HUES64 (cell line): ENCODE measurements around the gene SLC34A1.

Experiments used
- H3K27ac ChIP-seq: 2 replicates; pipeline ENCODE4 v1.7.0; 2013; ENCODE audit warnings: low read depth, low read length, inconsistent platforms
- H3K27me3 ChIP-seq: 2 replicates; pipeline ENCODE4 v1.6.1; 2013; ENCODE audit warnings: mild to moderate bottlenecking, low read length; ENCODE audit not compliant: insufficient read depth
- H3K36me3 ChIP-seq: 2 replicates; pipeline ENCODE4 v1.6.1; 2013; ENCODE audit warnings: mild to moderate bottlenecking, low read length; ENCODE audit not compliant: insufficient read depth
- H3K4me1 ChIP-seq: 2 replicates; pipeline ENCODE4 v1.6.1; 2013; ENCODE audit warnings: mild to moderate bottlenecking, low read length, moderate library complexity; ENCODE audit not compliant: insufficient read depth
- H3K4me3 ChIP-seq: 2 replicates; pipeline ENCODE4 v1.5.1; 2013; ENCODE audit warnings: mild to moderate bottlenecking, low read length, moderate library complexity
- H3K9ac ChIP-seq: 2 replicates; pipeline ENCODE4 v1.6.1; 2013; ENCODE audit warnings: mild to moderate bottlenecking, low read depth, low read length
- H3K9me3 ChIP-seq: 2 replicates; pipeline ENCODE4 v1.6.1; 2013; ENCODE audit warnings: low read depth, low read length; ENCODE audit not compliant: insufficient read depth
- WGBS: fragments of 150-250, 120-280 bp; methylation state at CpG from one replicate; pipeline ENCODE4 v1.1.7; 2013; ENCODE audit warnings: missing lambda C conversion rate; 5-methylcytosine and 5-hydroxymethylcytosine counted together

Gene SLC34A1

GRCh38 chr5:177429248-177430040 lies 45.2 kb downstream of the SLC34A1 start:
- no peak overlapping the region for H3K9ac ChIP-seq
- peaks cover 15% of the 10 kb centered on the region for H3K4me1 ChIP-seq

GRCh38 chr5:177430140-177430951 lies 46.1 kb downstream of the SLC34A1 start:
- Histone ChIP-seq H3K27ac (no peak overlapping the region), H3K9me3 (no peaks in the 10 kb centered on the region), H3K27me3 (no peaks in the 10 kb centered on the region), H3K4me1 (peaks cover 13% of the 10 kb centered on the region), H3K9ac (no peak overlapping the region), H3K36me3 (peaks cover 42% of the 10 kb centered on the region), H3K4me3 (no peak overlapping the region)
- WGBS: 93% methylated on average over 26 of the region's 26 CpGs

More at GRCh38 chr5:177429248-177430040, 45.2 kb downstream of the SLC34A1 start:
- Histone ChIP-seq H3K27ac (no peak overlapping the region), H3K36me3 (peaks cover 34% of the 10 kb centered on the region), H3K9me3 (no peaks in the 10 kb centered on the region), H3K4me3 (no peak overlapping the region), H3K27me3 (no peaks in the 10 kb centered on the region)
- 85% methylated on average over 6 of the region's 6 CpGs for WGBS

- no peak overlapping the region for H3K9ac ChIP-seq
- no peak overlapping the region for H3K27ac ChIP-seq
- peaks cover 46% of the 10 kb centered on the region for H3K36me3 ChIP-seq
- H3K4me1 ChIP-seq: peaks cover 11% of the 10 kb centered on the region
- H3K27me3 ChIP-seq: no peaks in the 10 kb centered on the region
- 91% methylated on average over 7 of the region's 7 CpGs for WGBS
- no peak overlapping the region for H3K4me3 ChIP-seq
- H3K9me3 ChIP-seq: no peaks in the 10 kb centered on the region
These were observed 46.7 kb downstream of the SLC34A1 start for GRCh38 chr5:177430972-177431316.

- H3K9ac ChIP-seq: no peak overlapping the region
- no peak overlapping the region for H3K4me3 ChIP-seq
- H3K27ac ChIP-seq: no peak overlapping the region
- WGBS: 95% methylated on average over 29 of the region's 29 CpGs
- peaks cover 49% of the 10 kb centered on the region for H3K36me3 ChIP-seq
- H3K27me3 ChIP-seq: no peaks in the 10 kb centered on the region
- H3K4me1 ChIP-seq: peaks cover 11% of the 10 kb centered on the region
- H3K9me3 ChIP-seq: no peaks in the 10 kb centered on the region
These were observed 47.3 kb downstream of the SLC34A1 start for GRCh38 chr5:177431317-177432142.

- Histone ChIP-seq H3K36me3 (peaks cover 51% of the 10 kb centered on the region), H3K9me3 (no peaks in the 10 kb centered on the region), H3K4me3 (no peak overlapping the region), H3K27me3 (no peaks in the 10 kb centered on the region), H3K4me1 (peaks cover 9% of the 10 kb centered on the region), H3K9ac (no peak overlapping the region), H3K27ac (no peak overlapping the region)
- 95% methylated on average over 18 of the region's 18 CpGs for WGBS
These were observed 48.1 kb downstream of the SLC34A1 start for GRCh38 chr5:177432143-177432838.

GRCh38 chr5:177432839-177433657 lies 48.8 kb downstream of the SLC34A1 start:
- Histone ChIP-seq H3K27ac (no peak overlapping the region), H3K36me3 (peaks cover 57% of the 10 kb centered on the region), H3K4me3 (no peak overlapping the region), H3K9ac (no peak overlapping the region), H3K4me1 (peaks cover under 1% of the 10 kb centered on the region; the same call in 1 of the 2 replicates), H3K9me3 (no peaks in the 10 kb centered on the region), H3K27me3 (no peaks in the 10 kb centered on the region)
- WGBS: 92% methylated on average over 25 of the region's 25 CpGs

GRCh38 chr5:177433658-177434217 lies 49.5 kb downstream of the SLC34A1 start:
- H3K27ac ChIP-seq: no peak overlapping the region
- H3K4me3 ChIP-seq: no peak overlapping the region
- H3K27me3 ChIP-seq: no peaks in the 10 kb centered on the region
- H3K4me1 ChIP-seq: no peaks in the 10 kb centered on the region; the same call in 1 of the 2 replicates
- no peak overlapping the region for H3K9ac ChIP-seq
- no peaks in the 10 kb centered on the region for H3K9me3 ChIP-seq
- peaks cover 63% of the 10 kb centered on the region for H3K36me3 ChIP-seq
- 95% methylated on average over 29 of the region's 29 CpGs for WGBS

- Histone ChIP-seq H3K4me3 (no peak overlapping the region), H3K36me3 (peaks cover 66% of the 10 kb centered on the region), H3K9ac (no peak overlapping the region), H3K27ac (no peak overlapping the region), H3K27me3 (no peaks in the 10 kb centered on the region), H3K4me1 (no peaks in the 10 kb centered on the region; the same call in 1 of the 2 replicates), H3K9me3 (no peaks in the 10 kb centered on the region)
- WGBS: 93% methylated on average over 8 of the region's 8 CpGs
These were observed 50.2 kb downstream of the SLC34A1 start for GRCh38 chr5:177434437-177434836.

- no peak overlapping the region for H3K9ac ChIP-seq
- WGBS: 97% methylated on average over 20 of the region's 20 CpGs
- no peaks in the 10 kb centered on the region for H3K9me3 ChIP-seq
- no peak overlapping the region for H3K4me3 ChIP-seq
- peaks cover 66% of the 10 kb centered on the region for H3K36me3 ChIP-seq
- H3K27ac ChIP-seq: no peak overlapping the region
- H3K27me3 ChIP-seq: no peaks in the 10 kb centered on the region
- no peaks in the 10 kb centered on the region; the same call in 1 of the 2 replicates for H3K4me1 ChIP-seq
These were observed 50.9 kb downstream of the SLC34A1 start for GRCh38 chr5:177434942-177435738.
